Measurements from ENCODE around the gene RBM45.
"Not testable (repeated sequence)": the region's sequence is repeated elsewhere in the genome, so short reads cannot be mapped to it uniquely, and the experiment has no call there.

RBM45 gene

GRCh38 chr2:178112202-178113152 is at the start of gene RBM45:
RBM45 (plus strand) TSS chr2:178112437; CDS start chr2:178112547, 110 bp downstream.
- DNase-seq, result peak; percentile 85

- no peak for DNase-seq
These were observed 45.9 kb upstream of the RBM45 start for GRCh38 chr2:178066324-178066723.

GRCh38 chr2:178066890-178067669 is 45.2 kb upstream of the RBM45 start:
- no peak for DNase-seq

- DNase-seq, result no peak
These were observed 43.3 kb upstream of the RBM45 start for GRCh38 chr2:178068823-178069454.

GRCh38 chr2:178069551-178069950 is 42.7 kb upstream of the RBM45 start:
- no peak for DNase-seq

- DNase-seq, result no peak
These were observed 41.4 kb upstream of the RBM45 start for GRCh38 chr2:178070824-178071223.

GRCh38 chr2:178072000-178072382 is 40.2 kb upstream of the RBM45 start:
- DNase-seq, result no peak

- no peak for DNase-seq
These were observed 39.6 kb upstream of the RBM45 start, which contains the start of gene PDE11A for GRCh38 chr2:178072383-178073301. PDE11A (minus strand) TSS chr2:178072777; CDS start chr2:178072437, 340 bp downstream.

GRCh38 chr2:178074123-178075005 is 37.9 kb upstream of the RBM45 start:
- no peak for DNase-seq

GRCh38 chr2:178075006-178075326 is 37.3 kb upstream of the RBM45 start:
- no peak for DNase-seq

- DNase-seq, result no peak
These were observed 36.1 kb upstream of the RBM45 start for GRCh38 chr2:178076130-178076529.

- not testable (repeated sequence) for DNase-seq
These were observed 33.0 kb upstream of the RBM45 start for GRCh38 chr2:178079279-178079678.

GRCh38 chr2:178082408-178083045 is 29.7 kb upstream of the RBM45 start:
- no peak for DNase-seq

- DNase-seq, result no peak
These were observed 28.0 kb upstream of the RBM45 start for GRCh38 chr2:178084273-178084672.

GRCh38 chr2:178088774-178089270 is 23.4 kb upstream of the RBM45 start:
- DNase-seq, result no peak

- DNase-seq, result no peak
These were observed 18.8 kb upstream of the RBM45 start for GRCh38 chr2:178093471-178093870.

- no peak for DNase-seq
These were observed 10.7 kb upstream of the RBM45 start for GRCh38 chr2:178101321-178102079.

- no peak for DNase-seq
These were observed 6.7 kb upstream of the RBM45 start for GRCh38 chr2:178105566-178105965.

- no peak for DNase-seq
These were observed 6.2 kb upstream of the RBM45 start for GRCh38 chr2:178106053-178106452.

- no peak for DNase-seq
These were observed 4.1 kb upstream of the RBM45 start for GRCh38 chr2:178108176-178108575.
